HG02884 (cell line): Measurements from ENCODE around the gene TMPRSS13.
"Not testable (repeated sequence)": the region's sequence is repeated elsewhere in the genome, so short reads cannot be mapped to it uniquely, and the experiment has no call there.

Source experiments
- ATAC-seq: cut with Tn5 transposase; IDR thresholded peaks from one replicate; pipeline ENCODE4 v1.9.1; 2021; ENCODE audit warnings: mild to moderate bottlenecking, moderate library complexity; ENCODE audit not compliant: unreplicated experiment

The TMPRSS13 gene

DNA sequence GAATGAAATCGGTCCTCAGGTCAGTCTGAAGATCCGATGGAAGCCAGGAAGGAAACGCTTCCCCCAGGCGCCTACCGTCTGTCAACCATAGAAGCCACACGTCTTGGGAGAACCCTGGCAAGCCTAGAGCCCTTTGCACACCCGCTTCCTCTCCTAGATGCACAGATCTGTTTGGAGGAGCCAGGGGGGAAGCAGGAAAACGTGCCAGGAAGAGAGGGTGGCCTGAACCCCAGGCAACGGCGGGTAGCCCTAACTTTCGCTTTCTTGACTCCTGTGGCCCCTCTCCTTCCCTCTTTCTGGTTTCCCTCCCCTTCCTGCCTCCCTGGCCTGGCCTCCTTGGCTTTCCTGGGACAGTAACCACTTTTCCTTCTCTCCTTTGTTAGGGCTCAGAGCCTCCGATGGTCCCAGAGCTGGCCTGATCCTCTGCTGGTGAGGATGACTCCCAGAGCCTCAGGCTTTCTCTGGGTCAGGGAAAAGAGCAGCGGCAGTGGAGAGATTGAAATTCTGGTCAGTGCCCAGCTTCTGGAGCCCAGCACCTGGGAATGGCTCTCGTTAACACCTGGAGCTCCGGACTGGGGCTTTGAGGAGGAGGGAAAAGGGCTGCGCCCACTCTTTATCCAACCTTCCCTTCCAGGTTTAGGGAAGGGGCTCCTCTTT is 54.8 kb downstream of the TMPRSS13 start:
- no peak for ATAC-seq

DNA sequence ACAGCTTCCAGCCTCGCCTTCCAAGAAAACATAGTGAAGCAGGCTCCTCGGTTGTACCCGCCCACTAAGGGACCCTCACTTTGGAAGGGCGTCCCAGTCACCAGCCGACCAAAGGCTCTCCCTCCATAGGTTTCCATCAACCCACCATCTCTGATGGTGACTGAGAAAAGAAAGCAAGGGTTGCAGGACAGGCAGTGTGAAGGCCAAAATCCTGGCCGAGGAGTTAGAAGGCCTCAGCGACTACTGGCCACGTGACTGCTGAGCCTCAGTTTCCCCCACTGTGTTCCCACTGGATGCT is 55.4 kb downstream of the TMPRSS13 start:
- ATAC-seq, result no peak

DNA sequence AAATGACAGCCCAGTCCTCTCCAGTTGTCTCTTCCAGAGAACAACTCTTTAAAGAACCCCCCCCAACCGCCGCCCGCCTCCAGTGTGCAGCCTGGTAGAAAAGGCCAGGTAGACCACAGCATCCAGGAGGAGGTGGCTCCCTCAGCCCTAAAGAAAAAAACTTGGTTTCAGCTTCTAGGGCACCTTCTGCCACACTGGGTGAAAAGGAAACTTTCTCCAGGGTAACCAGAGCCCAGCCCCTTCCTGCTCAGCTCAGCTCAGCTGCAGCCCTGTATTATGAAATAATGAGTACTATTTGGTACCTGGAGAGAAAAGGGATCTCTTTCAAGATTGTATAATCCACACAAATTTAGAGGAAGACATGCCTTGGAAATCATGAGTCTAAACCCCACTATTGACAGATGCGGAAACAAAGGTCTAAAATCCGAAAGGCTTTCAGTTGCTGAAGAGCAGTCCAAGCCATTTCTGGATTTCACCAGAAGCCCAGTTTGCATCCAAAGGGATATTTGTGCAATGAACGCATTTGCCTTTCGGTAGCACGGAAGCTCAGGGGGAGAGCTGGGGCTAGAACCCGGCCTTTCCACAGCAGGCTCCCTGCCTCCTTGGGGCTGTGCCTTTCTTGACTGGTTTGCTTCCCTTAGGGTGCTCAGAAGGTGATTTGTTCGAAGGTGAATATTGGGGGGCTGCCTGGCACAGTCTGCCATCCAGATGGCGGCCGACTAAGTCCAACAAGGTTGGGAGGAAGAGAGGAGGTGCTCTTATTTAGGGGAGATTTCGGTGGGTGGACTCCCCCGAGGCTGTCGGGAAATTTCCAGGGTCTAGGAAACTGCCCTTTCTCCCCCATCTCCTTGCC is 56.0 kb downstream of the TMPRSS13 start:
- no peak for ATAC-seq

DNA sequence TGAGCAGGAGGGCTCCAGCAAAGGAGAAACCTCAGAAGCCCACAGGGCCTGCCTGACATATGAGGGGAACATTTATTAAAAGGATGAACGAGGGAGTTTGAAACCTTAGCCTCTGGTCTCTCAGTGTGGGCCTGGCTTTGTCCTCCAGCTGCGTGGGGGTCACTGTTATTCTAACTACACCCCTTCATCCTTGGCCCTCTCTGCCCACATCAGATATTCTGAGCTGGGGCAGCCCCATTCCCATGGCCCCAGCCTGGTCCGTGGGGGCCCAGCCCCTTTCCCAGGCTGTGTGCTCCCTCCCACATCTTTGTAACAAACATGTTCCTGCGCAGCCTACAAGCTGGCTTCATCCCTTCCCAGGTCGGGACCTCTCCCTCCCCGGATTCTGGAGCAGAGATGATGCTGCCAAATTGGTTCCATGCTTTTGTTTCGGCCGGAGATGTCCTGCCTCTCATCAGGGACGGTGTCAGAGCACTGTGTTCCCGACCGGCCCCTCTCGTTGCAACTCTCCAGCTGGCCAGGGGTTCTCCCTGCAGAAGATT is 56.7 kb downstream of the TMPRSS13 start:
- no peak for ATAC-seq

DNA sequence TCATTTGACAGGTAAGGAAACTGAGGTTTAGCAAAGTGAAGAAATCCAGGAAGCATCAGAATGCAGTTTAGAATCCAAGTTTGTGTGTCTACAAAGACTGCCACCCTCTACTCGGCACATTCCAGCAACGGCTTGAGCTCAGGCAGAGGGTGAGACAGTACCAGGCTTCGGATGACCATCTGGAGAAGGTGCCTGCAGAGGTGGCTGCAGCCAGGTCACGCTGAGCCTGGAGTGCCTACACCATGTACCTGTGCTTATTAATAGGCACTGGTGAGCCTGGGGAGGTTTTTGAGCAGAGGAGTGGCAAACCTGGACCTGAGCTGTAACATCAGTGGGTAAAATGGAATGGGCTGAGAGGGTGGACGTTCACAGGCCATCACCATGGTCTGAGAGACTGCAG is 57.4 kb downstream of the TMPRSS13 start:
- ATAC-seq, result no peak

DNA sequence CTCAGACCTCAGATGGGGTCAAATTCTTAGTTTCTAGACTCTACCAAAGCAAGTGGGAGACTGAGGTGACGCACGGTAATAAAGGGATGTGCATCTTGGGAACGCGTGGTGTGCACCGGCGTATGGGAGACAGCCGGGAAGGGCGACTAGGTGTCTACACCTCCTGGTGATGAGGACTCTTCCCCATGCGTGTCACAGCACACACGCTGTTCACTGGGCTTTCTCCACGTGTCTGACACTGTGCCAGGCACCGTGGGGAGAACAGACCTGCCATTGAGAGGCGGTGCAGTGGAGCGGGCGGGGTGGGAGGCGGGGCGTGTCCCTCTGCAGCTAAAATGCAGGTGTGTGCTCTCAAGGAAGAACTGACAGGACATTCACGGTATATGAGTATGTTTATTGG is 58.0 kb downstream of the TMPRSS13 start:
- ATAC-seq, result no peak

DNA sequence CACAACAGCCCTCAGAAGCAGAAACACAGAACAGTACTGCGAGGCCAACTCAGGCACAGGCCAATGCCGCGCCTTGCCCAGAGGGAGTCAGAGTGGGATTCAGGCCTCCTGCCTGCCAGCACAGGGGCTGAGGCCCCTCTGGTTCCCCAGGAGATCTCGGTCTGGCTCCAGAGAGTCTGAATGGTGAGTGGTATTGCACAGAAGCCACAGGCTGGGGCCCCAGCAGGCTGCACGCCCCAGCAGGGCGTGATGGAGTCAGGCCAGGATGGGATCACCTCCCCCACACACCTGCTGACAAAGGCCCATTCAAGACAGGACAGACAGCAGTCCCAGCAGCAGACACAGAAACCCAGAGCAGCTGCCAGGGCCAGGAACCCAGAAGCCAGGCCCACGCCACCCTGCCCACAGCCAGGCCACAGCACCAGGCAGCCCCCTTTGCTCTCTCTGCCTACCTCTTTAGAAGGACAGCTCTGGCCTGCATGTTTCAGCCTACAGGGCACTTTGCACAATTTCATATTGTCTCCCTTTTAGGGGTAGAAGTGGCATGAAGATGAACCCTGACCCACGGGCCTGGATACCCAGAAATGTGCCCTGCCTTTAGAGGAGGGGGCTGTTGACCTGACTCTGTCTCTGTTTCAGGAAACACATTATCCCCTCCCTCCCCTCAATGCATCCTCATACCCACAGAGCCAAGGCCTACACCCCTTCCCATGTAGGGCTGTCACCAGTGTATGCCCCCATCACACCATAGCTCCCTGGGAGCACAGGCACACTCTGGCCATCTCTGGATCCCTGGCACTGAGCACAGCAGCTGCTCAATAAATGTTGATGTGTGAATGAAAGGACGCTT is 58.9 kb downstream of the TMPRSS13 start:
- no peak for ATAC-seq

DNA sequence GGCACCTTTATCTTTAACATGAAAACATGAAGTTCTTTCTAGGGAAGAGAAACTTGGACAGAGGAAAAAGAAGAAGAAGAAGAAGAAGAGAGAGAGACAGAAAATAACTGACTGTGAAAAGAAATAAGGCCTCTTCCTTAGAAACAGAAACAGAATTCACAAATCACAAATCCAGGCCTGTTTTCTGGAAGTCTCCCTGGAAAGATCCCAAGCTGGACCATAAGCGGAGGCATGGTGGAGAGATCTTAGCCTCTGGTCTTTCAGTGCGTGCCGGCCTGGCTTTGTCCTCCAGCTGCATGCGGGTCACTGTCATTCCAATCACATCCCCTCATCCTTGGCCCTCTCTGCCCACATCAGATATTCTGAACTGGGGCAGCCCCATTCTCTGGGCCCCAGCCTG is 59.6 kb downstream of the TMPRSS13 start:
- no peak for ATAC-seq

DNA sequence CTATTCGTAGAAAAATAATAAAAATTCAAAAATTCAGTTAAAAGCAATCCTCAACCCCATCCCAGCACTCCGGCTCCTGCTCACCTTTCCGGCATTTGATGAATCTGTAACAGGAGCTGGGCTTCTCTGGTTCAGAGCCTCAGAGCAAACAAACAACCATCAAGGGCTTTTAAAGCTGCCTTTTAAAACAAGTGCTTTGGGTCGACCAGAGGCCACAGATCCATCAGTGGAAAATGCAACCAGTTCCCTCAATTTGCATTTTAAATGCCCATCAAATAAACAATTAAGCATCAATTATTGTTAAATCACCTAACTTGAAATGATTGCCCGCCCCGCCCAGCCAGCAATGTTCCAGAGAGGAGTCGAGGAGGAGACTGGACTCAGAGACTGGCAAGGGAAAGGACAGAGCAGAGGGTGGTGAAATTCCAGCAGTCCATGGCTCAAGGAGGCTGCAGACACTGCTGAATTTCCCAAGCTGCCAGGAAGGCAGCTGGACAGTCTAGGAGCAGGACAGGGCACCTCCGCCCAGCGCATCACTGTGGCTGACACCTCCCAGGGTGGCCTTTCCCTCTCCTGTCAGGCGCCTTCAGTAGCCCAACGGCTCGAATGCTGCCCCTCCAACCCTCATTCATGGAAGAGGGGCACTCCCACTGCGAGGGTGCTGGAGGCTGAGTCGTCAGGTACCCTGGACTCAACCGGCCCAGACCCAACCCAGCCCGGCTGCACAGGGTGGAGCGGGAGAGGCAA is 60.2 kb downstream of the TMPRSS13 start:
- no peak for ATAC-seq

DNA sequence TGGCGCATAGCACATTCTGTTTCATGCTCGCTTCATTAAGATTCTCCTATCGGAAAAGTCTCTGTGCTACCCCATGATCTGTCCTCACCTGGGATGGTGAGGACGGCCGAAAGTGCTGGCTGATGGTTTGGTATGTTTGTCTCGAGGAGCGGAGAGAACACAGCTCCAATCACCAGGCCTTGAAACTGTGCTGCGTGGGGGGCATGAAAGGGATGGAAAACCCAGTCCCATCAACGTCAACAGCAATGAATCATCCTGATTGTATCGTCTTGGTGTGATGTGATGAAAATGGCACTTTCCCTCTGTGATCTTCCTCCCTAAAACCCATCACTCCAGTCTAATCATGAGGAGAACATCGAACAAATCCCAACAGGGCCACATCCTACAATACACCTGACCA is 61.1 kb downstream of the TMPRSS13 start:
- ATAC-seq, result no peak

DNA sequence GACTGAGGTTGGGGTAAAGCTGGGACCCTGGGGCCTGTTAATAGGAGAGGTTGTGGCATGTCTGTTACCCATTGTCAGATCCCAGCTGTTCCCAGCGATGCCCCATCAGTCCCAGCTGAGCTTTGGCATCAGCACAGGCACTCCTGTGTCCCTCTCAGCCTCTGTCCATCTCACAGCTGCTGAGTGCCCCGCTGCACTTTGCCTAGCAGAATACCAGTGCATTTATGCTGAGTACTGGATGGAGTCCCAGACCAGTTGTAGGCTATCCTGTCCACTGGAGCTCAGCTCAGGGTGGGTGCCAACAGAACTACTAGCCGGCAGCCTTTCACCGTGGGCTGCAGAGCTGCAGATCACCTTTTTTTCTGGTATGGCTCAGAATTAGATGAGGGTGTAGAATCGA is 62.7 kb downstream of the TMPRSS13 start:
- no peak for ATAC-seq

DNA sequence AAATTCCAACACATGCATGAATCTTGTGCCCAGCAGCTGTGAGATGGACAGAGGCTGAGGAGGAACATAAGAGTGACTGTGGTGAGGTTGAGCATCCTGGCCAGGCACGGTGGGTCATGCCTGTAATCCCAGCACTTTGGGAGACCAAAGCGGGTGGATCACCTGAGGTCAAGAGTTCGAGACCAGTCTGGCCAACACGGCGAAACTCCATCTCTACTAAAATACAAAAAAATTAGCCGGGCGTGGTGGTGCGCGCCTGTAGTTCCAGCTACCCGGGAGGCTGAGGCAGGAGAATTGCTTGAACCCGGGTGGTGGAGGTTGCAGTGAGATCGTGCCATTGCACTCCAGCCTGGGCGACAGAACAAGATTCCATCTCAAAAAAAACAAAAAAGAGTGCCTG is 63.7 kb downstream of the TMPRSS13 start:
- ATAC-seq, result not testable (repeated sequence)

DNA sequence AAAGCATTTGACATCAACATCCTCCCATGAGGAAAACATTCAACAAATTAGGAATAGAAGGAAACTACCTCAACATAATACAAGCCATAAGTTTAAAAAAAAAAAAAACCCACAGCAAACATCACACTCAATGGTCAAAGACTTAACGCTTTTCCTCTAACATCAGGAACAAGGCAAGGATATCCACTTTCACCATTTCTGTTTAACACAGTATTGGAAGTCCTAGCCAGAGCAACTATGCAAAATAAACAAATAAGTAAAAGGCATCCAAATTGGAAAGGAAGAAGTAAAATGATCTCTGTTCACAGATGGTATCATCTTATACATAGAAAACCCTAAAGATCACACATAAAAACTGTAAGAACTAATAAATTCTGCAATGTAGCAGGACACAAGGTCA is 65.8 kb downstream of the TMPRSS13 start:
- ATAC-seq, result no peak

DNA sequence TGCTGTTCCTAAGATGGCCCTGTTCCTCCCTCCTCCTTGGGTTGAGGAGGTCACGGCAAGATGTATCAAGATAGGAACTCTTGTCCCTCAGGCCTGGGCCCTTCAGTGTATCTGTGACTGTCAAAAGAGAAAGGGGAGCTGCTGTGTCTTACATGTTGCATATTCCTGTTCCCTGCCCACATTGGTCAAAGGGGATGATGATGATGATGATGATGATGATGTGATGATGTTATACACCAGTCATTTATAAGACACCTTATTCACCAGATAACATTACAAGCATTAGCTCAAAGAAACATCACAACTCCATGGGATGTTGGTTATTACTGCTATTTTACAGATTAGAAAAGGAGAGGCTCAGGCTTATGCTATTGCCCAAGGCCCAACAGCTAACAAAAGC is 66.4 kb downstream of the TMPRSS13 start:
- no peak for ATAC-seq

DNA sequence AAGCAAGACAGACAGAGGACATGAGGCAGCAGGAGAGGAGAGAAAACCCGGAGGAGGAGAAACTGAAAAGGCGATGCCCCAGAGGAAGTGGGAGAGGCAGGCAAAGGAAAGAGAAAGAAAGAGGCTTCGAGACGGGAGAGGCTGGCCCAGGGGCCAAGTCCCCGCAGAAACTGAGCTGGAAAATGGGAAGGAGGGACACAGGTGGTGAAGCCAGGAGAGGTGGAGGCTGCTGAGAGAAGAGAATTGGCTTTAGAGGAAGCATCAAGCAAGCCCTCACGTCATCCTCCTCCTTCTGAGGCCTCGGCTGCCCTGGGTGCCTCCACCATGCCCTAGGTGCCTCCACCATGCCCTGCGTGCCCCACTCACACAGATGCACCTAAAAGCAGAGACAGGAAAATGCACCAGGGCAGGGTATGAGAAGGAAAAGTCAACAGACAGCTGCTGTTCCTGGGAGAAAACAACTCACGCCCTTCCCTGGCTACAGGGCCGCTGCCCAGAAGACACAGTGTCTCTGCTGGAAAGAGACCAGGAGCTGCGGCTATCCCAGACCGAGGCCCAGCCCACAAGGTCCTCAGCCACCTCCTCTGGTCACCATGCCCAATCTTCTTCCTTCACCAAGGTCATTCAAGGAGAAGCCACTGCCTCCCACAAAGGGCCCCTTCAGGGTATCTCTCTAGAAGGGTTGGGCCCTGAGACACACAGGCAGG is 67.0 kb downstream of the TMPRSS13 start:
- no peak for ATAC-seq

DNA sequence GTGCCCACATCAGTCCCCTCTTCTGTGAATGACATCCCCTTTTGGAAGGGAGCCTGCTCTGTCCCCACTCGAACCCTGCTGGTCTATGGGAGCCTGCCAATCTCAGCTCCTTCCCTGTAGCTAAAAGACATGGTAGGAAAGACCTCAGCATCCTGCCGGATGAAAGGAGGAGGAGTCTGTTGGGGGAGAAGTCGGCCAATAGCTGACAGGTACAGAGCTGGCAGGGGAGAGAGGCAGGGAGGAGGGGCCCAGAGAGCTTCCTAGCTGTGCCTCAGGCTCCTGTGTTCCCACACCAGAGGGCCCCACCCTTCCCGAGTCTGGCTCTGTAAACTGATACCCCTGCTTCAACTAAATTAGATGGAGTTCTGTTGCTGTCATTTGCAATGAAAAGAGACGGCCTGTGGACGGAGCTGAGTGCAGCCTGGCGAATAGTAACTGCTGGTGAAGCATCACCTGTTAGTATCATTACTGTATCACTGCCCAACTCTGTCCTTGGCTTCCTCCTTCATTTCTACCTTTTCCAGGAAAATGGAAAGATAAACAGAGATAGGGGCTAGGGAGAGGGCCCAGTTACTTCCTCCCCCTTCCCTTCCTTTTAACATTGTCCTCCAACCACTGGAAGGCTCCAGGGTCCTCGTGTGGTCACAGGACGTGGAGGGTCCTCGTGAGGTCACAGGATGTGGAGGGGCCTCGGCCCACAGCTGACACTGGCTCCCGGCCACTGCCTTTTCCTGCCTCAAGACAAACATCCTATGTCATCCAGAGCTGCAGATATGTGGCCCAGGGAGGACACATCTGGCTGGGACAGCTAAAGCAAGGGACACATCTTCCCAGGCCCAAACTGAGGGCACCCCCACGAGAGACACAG is 67.8 kb downstream of the TMPRSS13 start:
- no peak for ATAC-seq

DNA sequence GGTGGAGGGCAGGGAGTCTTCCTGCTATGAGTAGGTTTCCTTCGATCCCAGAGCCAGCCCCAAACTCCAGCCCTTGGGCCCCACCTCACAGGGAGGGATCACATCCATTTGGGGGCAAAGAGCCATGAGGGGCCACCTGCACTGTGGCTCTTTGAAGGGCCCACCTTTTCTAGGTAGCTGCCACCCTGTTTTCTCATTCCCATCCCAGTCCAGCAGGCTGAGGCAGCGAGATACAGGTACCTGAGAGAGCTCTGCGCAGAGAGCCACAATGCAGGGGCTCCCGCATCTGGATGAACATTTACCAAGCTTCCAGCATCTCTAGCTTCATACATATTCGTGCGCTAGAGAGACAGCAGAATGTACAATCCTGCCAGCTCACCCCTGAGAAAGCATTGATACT is 69.1 kb downstream of the TMPRSS13 start:
- ATAC-seq, result no peak

DNA sequence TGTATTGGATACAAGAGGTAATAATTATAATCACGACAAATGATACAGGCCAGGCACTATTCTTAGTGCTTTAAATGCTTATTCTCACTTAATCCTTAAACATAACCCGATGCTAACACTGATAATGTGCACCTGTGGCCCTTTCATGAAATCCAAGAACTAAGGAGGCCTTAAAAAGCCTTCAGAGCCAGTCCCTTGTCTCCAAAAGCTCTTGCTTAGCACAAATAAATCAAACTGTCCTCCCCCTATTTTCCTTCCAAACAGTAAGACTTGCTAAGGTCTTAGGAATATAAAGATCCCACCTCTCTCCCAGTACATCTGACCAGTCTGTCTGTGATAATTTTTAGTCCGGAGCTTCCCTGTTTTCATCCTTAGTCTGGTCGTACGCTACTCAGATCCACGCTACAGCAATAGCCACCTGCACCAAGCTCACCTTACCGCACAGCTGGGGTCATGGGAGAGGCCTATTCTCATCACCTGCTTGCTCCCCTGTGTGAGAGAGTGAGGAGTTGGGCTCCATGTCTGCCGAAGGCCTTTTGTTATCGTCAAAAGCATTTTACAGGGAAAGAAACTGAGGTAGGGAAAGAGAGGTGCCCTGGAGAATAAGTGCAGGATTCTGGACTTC is 69.6 kb downstream of the TMPRSS13 start:
- no peak for ATAC-seq

DNA sequence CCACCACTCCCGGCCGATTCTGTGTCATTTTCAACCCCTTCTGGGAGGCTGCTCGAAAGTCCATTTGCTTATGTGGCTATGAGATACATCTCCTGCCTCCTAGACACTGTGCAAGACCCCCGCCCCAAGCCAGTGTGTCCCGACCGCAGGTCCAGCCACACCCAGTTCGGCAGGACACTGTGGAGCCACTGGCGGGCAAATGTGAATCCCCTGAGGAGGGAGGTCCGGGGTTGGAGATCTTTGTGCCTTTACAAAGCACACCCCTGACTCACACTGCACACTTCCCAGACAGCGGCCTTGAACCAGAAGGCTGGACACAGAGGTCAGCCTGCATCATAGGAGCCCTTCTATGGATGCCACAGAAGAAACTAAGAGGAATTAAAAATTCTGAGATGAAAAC is 70.1 kb downstream of the TMPRSS13 start:
- no peak for ATAC-seq
